ENCODE measurements around the gene ZEB1.
"Not testable (repeated sequence)": the region's sequence is repeated elsewhere in the genome, so short reads cannot be mapped to it uniquely, and the experiment has no call there.

The ZEB1 gene

GRCh38 chr10:31427334-31427733 is 108.3 kb downstream of the ZEB1 start:
- DNase-seq = not testable (repeated sequence)

DNA sequence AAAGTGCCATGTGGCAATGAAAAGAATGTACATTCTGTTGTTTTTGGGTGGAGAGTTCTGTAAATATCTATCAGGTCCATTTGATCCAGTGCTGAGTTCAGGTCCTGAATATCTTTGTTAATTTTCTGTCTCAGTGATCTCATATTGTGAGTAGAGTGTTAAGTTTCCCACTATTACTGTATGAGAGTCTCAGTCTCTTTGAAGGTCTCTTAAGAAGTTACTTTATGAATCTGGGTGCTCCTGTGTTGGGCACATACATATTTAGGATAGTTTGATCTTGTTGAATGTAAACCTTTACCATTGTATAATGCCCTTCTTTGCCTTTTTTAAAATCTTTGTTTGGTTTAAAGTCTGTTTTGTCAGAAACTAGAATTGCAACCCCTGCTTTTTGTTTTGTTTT is 109.5 kb downstream of the ZEB1 start:
- not testable (repeated sequence) for DNase-seq

DNA sequence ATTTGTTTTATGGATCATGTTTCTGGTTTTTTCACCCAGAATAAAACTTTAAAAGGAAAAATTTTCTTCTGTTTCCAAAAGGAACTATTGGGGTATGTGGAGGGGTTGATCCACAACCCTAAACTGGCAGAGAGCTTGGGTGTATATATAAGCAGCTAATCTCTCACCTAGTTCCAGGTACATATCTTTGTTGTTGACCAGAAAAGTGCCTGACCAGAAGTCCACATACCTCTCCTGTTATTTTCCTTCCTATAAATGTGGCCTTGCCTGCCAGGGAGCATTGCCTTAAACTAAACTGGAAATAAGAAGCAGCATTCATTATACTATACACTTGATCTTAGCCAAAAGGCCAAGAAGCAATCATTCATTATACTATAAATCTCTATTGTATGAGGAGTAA is 112.0 kb downstream of the ZEB1 start:
- DNase-seq = no peak

GRCh38 chr10:31437959-31438358 is 118.9 kb downstream of the ZEB1 start:
- no peak for DNase-seq

- no peak for DNase-seq
Measured at GRCh38 chr10:31451766-31452165, 132.8 kb downstream of the ZEB1 start.

DNA sequence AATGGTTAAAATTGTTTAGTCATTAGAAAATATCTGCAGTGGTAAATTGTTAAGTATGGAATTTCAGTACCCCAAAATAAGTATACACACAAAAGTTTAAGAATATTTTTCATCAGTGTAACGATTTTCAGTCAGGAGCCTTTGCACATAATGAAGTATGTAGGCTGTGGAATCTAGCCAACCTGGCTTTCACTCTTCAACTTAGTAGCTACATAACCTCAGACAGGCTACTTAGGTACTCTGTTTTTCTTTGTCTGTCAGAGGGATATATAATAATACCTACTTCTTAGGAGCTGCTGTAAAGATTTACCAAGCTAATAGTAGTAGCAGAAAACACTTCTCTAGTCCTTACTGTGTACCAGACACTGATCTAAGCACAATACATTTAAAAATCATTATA is 137.5 kb downstream of the ZEB1 start:
- no peak for DNase-seq

DNA sequence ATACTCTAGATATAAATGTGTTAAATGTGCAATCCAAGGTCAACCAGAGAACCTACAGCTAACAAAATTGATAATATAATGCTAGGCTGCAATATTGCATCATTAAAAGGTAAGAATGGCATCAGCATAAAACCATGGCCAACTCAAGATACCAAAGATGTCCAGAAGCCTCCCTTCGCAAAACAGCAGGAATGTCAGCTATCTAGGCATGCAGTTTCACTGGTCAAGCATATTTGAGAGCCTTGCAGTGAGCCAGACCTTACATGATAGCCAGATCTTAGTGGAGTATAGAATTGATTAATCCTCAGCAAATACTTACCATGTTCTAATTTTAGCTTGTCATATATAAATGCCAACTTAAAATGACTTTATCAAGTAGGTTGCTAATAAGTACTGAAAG is 138.8 kb downstream of the ZEB1 start:
- no peak for DNase-seq

DNA sequence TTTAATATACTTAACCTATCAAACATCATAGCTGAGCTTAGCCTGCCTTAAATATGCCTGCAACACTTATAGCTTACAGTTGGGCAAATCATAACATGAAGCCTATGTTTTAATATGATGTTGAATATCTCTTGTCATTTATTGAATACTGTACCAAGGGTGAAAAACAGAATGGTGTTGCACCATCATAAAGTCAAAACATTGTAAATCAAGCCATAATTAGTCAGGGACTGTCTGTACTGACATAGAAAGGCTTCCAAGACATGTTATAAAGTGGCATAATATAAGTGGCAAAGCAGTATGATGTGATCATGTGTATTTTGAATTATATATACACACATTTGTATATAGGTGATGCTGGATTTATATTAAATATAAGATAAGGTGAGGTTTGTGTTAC is 140.0 kb downstream of the ZEB1 start:
- no peak for DNase-seq

GRCh38 chr10:31460242-31460641 is 141.2 kb downstream of the ZEB1 start:
- no peak for DNase-seq

DNA sequence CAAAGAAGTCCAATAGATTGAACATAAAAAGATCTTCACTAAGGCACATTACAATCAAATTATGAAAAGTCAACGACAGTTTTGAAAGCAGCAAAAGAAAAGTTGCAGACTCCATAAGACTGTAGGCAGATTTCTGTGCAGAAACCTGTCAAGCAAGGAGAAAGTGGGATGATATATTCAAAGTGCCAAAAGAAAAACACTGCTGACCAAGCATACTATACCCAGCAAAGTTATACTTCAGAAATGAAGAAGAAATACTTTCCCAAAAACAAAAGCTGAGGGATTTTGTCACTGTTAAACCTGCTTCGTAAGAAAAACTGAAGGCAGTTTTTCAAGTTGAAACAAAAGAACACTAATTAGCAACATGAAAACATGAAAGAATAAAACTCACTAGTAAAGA is 145.5 kb downstream of the ZEB1 start:
- DNase-seq = no peak

DNA sequence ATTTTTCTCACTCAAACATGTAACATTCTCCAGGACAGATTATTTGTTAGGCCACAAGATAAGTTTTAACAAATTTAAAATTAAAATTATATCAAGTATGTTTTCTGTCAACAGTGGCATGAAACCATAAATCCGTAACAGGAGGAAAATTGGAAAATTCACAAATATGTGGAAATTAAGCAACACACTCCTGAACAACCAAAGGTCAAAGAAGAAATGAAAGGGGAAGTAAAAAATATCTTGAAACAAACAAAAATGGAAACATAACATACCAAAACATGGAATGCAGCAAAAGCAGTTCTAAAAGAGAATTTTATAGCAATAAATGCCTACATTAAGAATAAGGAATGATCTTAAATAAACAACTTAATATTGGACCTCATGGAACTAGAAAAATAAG is 147.3 kb downstream of the ZEB1 start:
- DNase-seq = no peak

DNA sequence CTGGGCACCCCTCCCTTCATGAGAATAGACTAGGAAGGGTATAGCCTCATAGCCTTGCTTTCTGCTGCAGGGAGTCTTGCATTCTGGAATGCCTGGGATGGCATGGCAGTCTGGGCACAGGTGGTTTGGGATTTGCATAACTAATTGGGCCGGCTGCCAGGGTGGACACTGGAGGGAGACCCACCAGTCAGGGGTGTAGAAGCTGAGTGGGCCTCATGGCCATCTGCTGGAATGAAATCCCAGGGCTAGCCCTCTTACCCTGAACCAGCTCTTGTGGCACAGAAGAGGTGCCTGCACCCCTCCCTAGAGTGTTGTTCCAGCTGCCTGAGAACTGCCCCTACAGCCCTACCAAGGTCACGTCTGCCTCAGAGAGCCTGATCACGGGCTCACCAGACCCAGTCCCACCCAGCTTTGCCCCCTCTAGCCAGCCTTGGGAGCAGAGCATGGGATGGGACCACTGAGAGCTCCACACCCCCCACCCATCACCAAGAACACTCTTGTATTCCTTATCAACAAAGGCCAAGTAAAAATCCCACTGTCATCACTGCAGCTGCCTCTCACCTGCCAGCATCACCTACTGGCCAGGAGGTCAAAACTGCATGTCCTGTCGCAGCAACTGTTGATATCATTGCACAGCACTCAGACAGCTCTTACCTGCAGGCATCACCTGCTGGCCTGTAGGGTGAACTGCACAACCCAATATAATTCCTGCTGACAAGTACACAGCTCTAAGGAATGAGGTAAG is 148.9 kb downstream of the ZEB1 start:
- DNase-seq = no peak

GRCh38 chr10:31468536-31468859 is 149.5 kb downstream of the ZEB1 start:
- DNase-seq = no peak

DNA sequence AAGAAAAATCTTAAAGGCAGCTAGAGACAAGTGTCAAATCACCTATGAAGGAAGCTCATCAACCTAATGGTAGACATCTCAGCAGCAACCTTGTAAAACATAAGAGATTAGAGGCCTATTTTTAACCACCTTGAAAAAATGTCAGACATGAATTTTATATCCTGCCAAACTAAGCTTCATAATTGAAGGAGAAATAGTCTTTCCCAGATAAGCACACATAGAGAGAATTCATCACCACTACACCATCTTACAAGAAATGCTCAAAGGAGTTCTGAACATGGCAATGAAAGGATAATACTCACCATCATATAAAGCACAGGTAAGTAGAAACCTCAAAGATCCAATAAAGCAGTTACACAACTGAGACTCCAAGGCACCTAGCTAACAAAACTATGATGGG is 156.5 kb downstream of the ZEB1 start:
- no peak for DNase-seq

DNA sequence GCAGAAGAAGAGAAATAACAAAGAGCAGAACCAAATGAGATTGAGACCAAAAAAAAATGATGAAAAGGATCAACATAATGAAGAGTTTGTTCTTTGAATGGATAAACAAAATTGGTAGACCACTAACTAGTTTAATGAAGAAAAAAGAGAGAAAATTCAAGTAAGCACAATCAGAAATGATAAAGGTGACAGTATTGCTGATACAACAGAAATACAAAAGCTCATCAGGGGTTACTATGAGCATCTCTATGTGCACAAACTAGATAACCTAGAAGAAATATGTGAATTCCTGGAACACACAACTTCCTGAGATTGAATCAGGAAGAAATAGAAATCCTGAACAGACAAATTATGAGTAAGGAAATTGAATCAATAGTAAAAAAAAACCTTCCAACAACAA is 157.1 kb downstream of the ZEB1 start:
- DNase-seq = no peak

GRCh38 chr10:31477584-31477983 is 158.6 kb downstream of the ZEB1 start:
- no peak for DNase-seq

DNA sequence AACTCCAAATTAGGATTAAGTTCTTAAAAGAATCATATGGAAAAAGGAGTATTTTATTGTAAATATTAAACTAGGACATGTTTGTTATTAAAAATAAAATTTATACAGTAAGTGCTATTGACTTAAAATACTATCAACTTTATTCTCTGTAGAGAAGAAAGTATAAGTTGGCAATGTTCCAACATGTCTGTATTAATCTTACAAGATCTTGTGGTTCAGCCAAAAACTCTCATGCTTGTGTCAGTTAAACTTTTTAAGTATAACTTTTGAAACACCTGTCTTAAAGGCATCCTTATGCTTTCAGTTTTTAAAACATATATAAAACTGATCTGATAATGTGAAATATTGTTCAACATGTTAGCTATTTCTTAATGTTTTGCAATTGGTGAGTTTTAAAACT is 160.7 kb downstream of the ZEB1 start:
- no peak for DNase-seq

DNA sequence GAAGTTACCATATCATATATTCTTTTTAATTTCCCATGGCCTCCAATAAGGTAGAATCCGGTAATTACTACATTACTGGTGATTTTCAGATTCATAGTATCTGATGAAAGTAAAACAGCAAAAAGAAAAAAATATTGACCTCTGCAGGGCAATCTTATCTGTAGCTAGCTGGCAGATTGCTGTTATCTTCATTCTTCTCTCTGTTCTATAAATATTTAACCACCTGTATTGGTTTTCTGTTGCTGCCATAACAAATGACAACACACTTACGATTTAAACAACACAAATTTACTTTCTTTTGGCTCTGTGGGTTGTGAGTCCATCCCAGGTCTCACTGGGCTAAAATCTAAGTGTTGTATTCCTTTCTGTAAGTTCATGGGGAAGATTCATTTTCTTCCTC is 164.5 kb downstream of the ZEB1 start:
- DNase-seq = no peak

DNA sequence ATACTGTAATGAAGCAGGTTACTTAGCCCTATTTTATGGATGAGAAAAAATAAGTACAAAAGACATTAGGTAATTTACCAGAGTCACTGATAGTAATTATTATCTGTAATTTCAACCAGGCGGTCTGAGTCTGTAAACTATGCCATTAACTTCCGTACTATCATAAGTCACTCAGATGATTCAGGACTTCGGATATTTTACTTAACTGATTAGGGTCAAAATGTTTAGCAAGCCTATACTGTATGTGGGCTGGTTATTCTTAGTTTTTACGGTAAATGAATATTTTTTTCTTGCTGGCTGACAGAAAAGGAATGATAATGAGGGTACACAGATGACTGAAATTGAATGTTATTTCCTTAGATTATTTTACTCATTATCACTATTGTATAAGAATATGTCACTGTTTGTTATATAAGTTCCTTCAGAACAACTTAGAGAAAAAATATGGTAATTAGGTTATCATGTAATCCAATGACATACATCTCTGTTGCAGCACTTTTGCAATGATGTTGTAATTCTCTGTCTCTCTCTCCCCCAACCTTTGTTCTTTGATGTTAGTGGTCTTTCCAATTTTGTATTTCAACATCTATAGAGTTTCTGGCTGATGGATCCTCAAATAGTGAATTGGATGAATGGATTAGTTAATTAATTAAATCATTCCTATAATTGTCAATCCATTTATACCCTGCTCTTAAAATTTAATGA is 165.6 kb downstream of the ZEB1 start:
- no peak for DNase-seq

DNA sequence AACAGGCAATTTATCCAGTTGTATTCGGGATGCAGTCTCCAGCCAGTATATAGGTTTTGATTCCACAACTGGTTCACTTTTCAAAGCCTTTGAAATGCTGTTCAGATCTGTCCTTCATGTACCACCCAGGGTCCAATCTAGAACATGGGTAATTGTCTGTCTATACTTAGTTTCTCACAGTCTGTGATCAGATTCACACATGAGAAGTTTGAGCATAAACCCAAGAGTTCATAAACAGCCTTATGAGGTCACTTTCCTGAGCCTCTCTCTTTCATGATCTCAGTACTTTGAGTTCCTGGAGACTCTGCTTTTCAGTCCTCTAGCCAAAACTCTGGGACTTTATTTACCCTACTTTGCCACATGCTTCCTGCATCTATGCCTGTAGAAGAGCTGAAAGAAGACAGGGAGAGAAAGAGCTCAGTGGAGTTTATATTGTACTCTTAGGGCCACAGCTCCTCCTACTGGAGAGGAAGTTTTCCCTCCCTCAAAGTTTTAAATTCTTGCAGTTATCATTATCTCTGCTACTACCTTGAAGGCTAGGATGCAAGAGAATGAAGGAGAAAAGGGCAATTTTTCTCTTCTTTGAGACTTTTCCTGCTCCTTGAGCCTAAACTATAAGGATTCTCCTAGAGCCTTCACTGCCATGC is 172.0 kb downstream of the ZEB1 start:
- DNase-seq = no peak

- DNase-seq = no peak
Measured at GRCh38 chr10:31507427-31507826, 188.4 kb downstream of the ZEB1 start.

- no peak for DNase-seq
Measured at GRCh38 chr10:31508234-31508633, 189.2 kb downstream of the ZEB1 start.

DNA sequence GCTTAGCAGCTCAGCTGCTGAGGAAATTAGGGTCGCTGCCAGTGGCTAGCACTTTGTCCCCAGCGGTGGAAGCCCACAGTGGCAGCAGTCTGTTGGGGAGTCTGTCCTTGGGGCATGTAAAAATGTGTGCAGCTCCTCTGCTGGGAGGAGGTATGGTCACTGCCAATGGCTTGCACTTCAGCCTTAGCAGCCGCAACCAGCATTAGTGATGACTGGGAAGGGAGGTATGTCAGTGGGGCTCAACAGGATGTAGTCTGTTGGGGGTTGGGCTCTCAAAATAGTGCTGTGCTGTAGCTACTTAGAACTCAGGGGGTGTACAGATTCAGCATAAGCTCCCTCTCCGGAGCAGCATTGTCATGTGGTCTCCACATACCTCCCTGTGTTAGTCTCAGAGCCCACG is 189.9 kb downstream of the ZEB1 start:
- DNase-seq = no peak

- no peak for DNase-seq
Measured at GRCh38 chr10:31509989-31510388, 191.0 kb downstream of the ZEB1 start.
